PC-3 (cell line): ENCODE measurements around the gene ZNF800. TPM values are rescaled to one million over a fixed set of nuclear protein-coding genes. Genes with fewer than 3 reads are reported as not detected.

Source experiments
- ATAC-seq: fragments of 200-7000 bp; cut with Tn5 transposase; 2 replicates; pipeline ENCODE4 v1.9.1; 2020; ENCODE audit warnings: mild to moderate bottlenecking, moderate library complexity
- BruUV-seq: library from RNA; stranded (reverse); fragments of 400-500 nt; replicated peaks from 2 replicates; lab custom pipeline; 2021; lab: Mats Ljungman, UMichigan
- CTCF ChIA-PET: fragments of 300-600 bp; sonication (Branson Sonifier 250); formaldehyde crosslinking; loops from one replicate; lab custom pipeline; 2022; ENCODE audit warnings: antibody characterized with exemption; lab: Charles Lee
- POLR2A ChIA-PET: fragments of 300-600 bp; sonication (Branson Sonifier 250); formaldehyde crosslinking; loops from one replicate; lab custom pipeline; 2022; ENCODE audit warnings: antibody characterized with exemption; ENCODE audit not compliant: unreplicated experiment; lab: Charles Lee
- DNase-seq: peaks from one replicate; pipeline ENCODE4 v3.0.0-alpha.2; 2015
- H2AFZ ChIP-seq: fragments of 300-600 bp; sonication (generic); 2 replicates; pipeline ENCODE4 v1.6.0; 2016; ENCODE audit warnings: antibody characterized with exemption, low read length
- H3F3A ChIP-seq: fragments of 300-600 bp; sonication (generic); one replicate; pipeline ENCODE4 v1.6.0; 2017; ENCODE audit warnings: antibody characterized with exemption, low read length, control low read depth, mild to moderate bottlenecking; ENCODE audit not compliant: unreplicated experiment
- H3K27ac ChIP-seq: fragments of 300-600 bp; sonication (generic); 2 replicates; pipeline ENCODE4 v1.5.1; 2016; ENCODE audit warnings: mild to moderate bottlenecking, low read length
- H3K27me3 ChIP-seq: fragments of 300-600 bp; sonication (generic); 2 replicates; pipeline ENCODE4 v1.6.1; 2016; ENCODE audit warnings: low read length, mixed read lengths
- H3K36me3 ChIP-seq: fragments of 300-600 bp; sonication (generic); 2 replicates; pipeline ENCODE4 v1.6.1; 2016; ENCODE audit warnings: low read depth, mixed run types, low read length, mixed read lengths
- H3K4me1 ChIP-seq: fragments of 300-600 bp; sonication (generic); 2 replicates; pipeline ENCODE4 v1.5.1; 2016; ENCODE audit warnings: low read length; ENCODE audit not compliant: insufficient read depth
- H3K4me2 ChIP-seq: fragments of 300-600 bp; sonication (generic); 2 replicates; pipeline ENCODE4 v1.6.0; 2016; ENCODE audit warnings: low read length
- H3K4me3 ChIP-seq: fragments of 300-600 bp; sonication (generic); 2 replicates; pipeline ENCODE4 v1.5.1; 2016; ENCODE audit warnings: mild to moderate bottlenecking, low read length, mixed read lengths
- H3K79me2 ChIP-seq: fragments of 300-600 bp; sonication (generic); 2 replicates; pipeline ENCODE4 v1.6.1; 2017; ENCODE audit warnings: low read length, mixed read lengths
- H3K9ac ChIP-seq: fragments of 300-600 bp; sonication (generic); 2 replicates; pipeline ENCODE4 v1.6.0; 2016; ENCODE audit warnings: mild to moderate bottlenecking, low read length
- H3K9me2 ChIP-seq: fragments of 300-600 bp; sonication (generic); replicated peaks from 2 replicates; pipeline ENCODE4 v1.6.1; 2016; ENCODE audit warnings: mixed run types, low read length, mixed read lengths
- H3K9me3 ChIP-seq: fragments of 300-600 bp; sonication (generic); 2 replicates; pipeline ENCODE4 v1.6.1; 2016; ENCODE audit warnings: low read length, mixed read lengths
- H4K20me1 ChIP-seq: fragments of 300-600 bp; sonication (generic); 2 replicates; pipeline ENCODE4 v1.6.1; 2016; ENCODE audit warnings: low read length, mixed read lengths
- CTCF ChIP-seq: fragments of 300-600 bp; sonication (generic); conservative IDR thresholded peaks from 2 replicates; pipeline ENCODE4 v1.5.1; 2017; ENCODE audit warnings: antibody characterized with exemption, low read depth, mild to moderate bottlenecking, low read length
- EZH2 ChIP-seq: fragments of 300-600 bp; sonication (generic); IDR thresholded peaks from one replicate; pipeline ENCODE4 v1.6.1; 2017; ENCODE audit warnings: antibody characterized with exemption, mild to moderate bottlenecking, low read length; ENCODE audit not compliant: unreplicated experiment
- EZH2phosphoT487 ChIP-seq: fragments of 300-600 bp; sonication (generic); IDR thresholded peaks from 2 replicates; pipeline ENCODE4 v1.6.1; 2018; ENCODE audit warnings: mild to moderate bottlenecking, antibody characterized with exemption, low read length, borderline replicate concordance
- intact Hi-C: fragments of 100-400 bp; cut with micrococcal nuclease; formaldehyde crosslinking; loops from 2 replicates; pipeline ENCODE4 v1.9.0; 2023
- total RNA-seq: library from RNA; depleted of rRNA; stranded (reverse); fragments of >200 nt; gene quantifications from 2 replicates; pipeline ENCODE4 v1.2.3, GENCODE V29; 2014

Gene ZNF800
- total RNA-seq, 1 experiment from 2014 or later = 13.2 TPM

GRCh38 chr7:127415060-127415742 lies 22.7 kb upstream of the ZNF800 start:
- Histone ChIP-seq H3K4me1 (no peaks in the 10 kb centered on the region), H2AFZ (no peak overlapping the region), H3K9ac (no peak overlapping the region), H3K27ac (no peak overlapping the region), H3K4me2 (no peak overlapping the region), H3K9me2 (no peaks in the 10 kb centered on the region), H4K20me1 (no peaks in the 10 kb centered on the region), H3K9me3 (no peaks in the 10 kb centered on the region), H3F3A (no peaks in the 10 kb centered on the region), H3K36me3 (no peaks in the 10 kb centered on the region), H3K27me3 (0 out of 2 replicates have a peak, but pooled peaks cover 5% of the 10 kb centered on the region), H3K79me2 (no peaks in the 10 kb centered on the region), H3K4me3 (no peak overlapping the region)
- CTCF ChIA-PET = no interaction called here
- POLR2A ChIA-PET = no interaction called here
- no peak for TF ChIP-seq EZH2phosphoT487
- no peak for TF ChIP-seq EZH2
- TF ChIP-seq CTCF = no peak
- ATAC-seq = no peak
- intact Hi-C loops = no loop called here
- no peak for DNase-seq
- no TSS peak for BruUV-seq

GRCh38 chr7:127413962-127414361 lies 21.5 kb upstream of the ZNF800 start:
- Histone ChIP-seq H3K36me3 (no peaks in the 10 kb centered on the region), H3K27me3 (no peaks in the 10 kb centered on the region), H3K4me3 (no peak overlapping the region), H4K20me1 (no peaks in the 10 kb centered on the region), H3F3A (no peaks in the 10 kb centered on the region), H3K4me1 (no peaks in the 10 kb centered on the region), H3K79me2 (no peaks in the 10 kb centered on the region), H2AFZ (no peak overlapping the region), H3K27ac (no peak overlapping the region), H3K4me2 (no peak overlapping the region), H3K9me3 (no peaks in the 10 kb centered on the region), H3K9ac (no peak overlapping the region), H3K9me2 (no peaks in the 10 kb centered on the region)
- TF ChIP-seq EZH2phosphoT487 (no peak), CTCF (no peak), EZH2 (no peak)
- POLR2A ChIA-PET = no interaction called here
- intact Hi-C loops = no loop called here
- ATAC-seq (no peak), DNase-seq (no peak)
- CTCF ChIA-PET = no interaction called here
- BruUV-seq = no TSS peak

GRCh38 chr7:127413326-127413725 lies 20.8 kb upstream of the ZNF800 start:
- TF ChIP-seq EZH2phosphoT487 = no peak
- no peak for TF ChIP-seq EZH2
- TF ChIP-seq CTCF = no peak
- ChIA-PET POLR2A (no interaction called here), CTCF (no interaction called here)
- no peaks in the 10 kb centered on the region for H3K4me1 ChIP-seq
- H4K20me1 ChIP-seq = no peaks in the 10 kb centered on the region
- ATAC-seq (peak; percentile 75), DNase-seq (no peak)
- H3K9me2 ChIP-seq = no peaks in the 10 kb centered on the region
- no TSS peak for BruUV-seq
- no peak overlapping the region for H2AFZ ChIP-seq
- H3K27me3 ChIP-seq = no peaks in the 10 kb centered on the region
- H3K27ac ChIP-seq = no peak overlapping the region
- intact Hi-C loops = no loop called here
- H3K79me2 ChIP-seq = no peaks in the 10 kb centered on the region
- no peak overlapping the region for H3K4me3 ChIP-seq
- no peaks in the 10 kb centered on the region for H3F3A ChIP-seq
- no peaks in the 10 kb centered on the region for H3K9me3 ChIP-seq
- H3K36me3 ChIP-seq = no peaks in the 10 kb centered on the region
- no peak overlapping the region for H3K4me2 ChIP-seq
- H3K9ac ChIP-seq = no peak overlapping the region
